ENCODE measurements around the gene MYO19. TPM values are rescaled to one million over a fixed set of nuclear protein-coding genes. Genes with fewer than 3 reads are reported as not detected.
A peak's percentile ranks its signal among the peaks of the same experiment; 100 is the strongest.

MYO19 gene
- total and polyA plus RNA-seq, 9 of the 15 experiments (the other 6 are each of a cell fraction or from before 2014, with no cell fraction given): 21.6 to 176 (median 129) TPM

DNA sequence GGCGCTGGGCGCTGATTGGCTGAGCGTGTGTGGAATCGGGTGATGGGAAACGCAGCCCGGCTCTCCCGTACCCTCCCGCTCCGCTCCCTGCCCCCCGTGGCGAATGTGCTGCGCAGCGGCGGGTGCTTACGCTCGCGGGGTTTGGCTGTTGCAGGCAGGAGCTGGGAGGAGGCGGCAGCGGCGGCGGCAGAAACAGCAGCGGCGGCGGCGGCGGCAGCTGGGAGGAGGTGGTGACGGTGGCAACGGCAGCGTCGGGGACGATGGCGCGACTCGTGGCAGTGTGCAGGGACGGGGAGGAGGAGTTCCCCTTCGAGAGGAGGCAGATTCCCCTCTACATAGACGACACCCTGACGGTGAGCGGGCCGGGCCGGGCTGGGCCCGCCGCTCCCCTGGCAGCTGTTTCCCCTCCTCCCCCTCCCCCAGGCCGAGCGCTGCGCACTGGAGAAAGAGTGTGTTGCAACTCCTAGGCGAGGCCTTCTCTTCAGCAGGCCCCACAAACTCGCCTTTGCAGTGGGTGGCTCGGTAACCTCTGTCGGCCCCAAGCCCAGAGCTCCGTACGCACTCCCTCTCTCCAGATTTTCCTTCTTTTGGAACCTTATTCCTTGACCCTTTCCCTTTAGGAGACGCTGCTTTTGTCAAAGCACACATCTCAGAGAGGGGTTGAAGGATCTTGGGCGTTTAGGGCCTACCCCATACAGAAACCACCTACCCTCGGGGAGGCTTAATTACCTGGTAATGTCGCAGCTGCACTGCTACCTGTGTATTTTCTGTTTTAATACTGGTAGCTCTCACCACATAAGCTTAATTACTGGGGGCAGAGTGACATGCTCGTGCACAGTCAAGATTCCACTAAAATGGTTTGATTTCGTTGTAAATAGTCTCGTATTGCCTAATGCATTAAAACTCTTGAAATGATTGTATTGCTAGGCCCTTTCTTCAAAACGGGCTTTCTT is 11.1 kb upstream of the MYO19 start (continued):
- 0 out of 2 replicates have a peak, but pooled peaks have one; percentile 43 for TF ChIP-seq KAT7 (CRISPR knock-in tag; IDR thresholded peaks at IDR 0.05; ENCODE audit: borderline replicate concordance)
- TF ChIP-seq CCNT2 (IDR thresholded peaks at IDR 0.05; ENCODE audit: borderline replicate concordance, extremely low read depth, insufficient read length, low read depth, low read length): peak; percentile 76
- TF ChIP-seq ILF3 (IDR thresholded peaks at IDR 0.05; ENCODE audit: borderline replicate concordance): no peak
- TF ChIP-seq PHB (CRISPR knock-in tag; IDR thresholded peaks at IDR 0.05): 0 out of 2 replicates have a peak, but pooled peaks have one; percentile 30
- peak; percentile 41; the same call in 1 of the 2 replicates for TF ChIP-seq MTA3 (IDR thresholded peaks at IDR 0.05; ENCODE audit: borderline replicate concordance)
- TF ChIP-seq ZKSCAN1 (IDR thresholded peaks at IDR 0.05; ENCODE audit: low read depth, low read length): 0 out of 2 replicates have a peak, but pooled peaks have one; percentile 33
- TF ChIP-seq PHF21A (IDR thresholded peaks at IDR 0.05; ENCODE audit: borderline replicate concordance, low read depth): peak; percentile 65; the same call in 1 of the 2 replicates
- peak; percentile 87 for TF ChIP-seq HMGN3 (IDR thresholded peaks at IDR 0.05; ENCODE audit: borderline replicate concordance, extremely low read depth, insufficient read length, low read depth, low read length)
- TF ChIP-seq HBP1 (CRISPR knock-in tag; IDR thresholded peaks at IDR 0.05): no peak
- TF ChIP-seq NBN (IDR thresholded peaks at IDR 0.05; ENCODE audit: low read depth): peak; percentile 61; the same call in 1 of the 2 replicates
- TF ChIP-seq CXXC5 (CRISPR knock-in tag; IDR thresholded peaks at IDR 0.05): peak; percentile 94
- peak; percentile 29; the same call in 1 of the 2 replicates for TF ChIP-seq NFE2 (IDR thresholded peaks at IDR 0.05; ENCODE audit: low read depth)
- peak; percentile 73 for TF ChIP-seq VEZF1 (CRISPR knock-in tag; IDR thresholded peaks at IDR 0.05)
- TF ChIP-seq, protein P1, sequence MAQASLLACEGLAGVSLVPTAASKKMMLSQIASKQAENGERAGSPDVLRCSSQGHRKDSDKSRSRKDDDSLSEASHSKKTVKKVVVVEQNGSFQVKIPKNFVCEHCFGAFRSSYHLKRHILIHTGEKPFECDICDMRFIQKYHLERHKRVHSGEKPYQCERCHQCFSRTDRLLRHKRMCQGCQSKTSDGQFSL (CRISPR knock-in tag; IDR thresholded peaks at IDR 0.05): peak; percentile 69
- TF ChIP-seq, protein P1 (tag; IDR thresholded peaks at IDR 0.05): peak in 1 of 2 experiments; percentile 63; a peak in 1 of 4 replicates
- no peak for TF ChIP-seq ZNF311 (CRISPR knock-in tag; IDR thresholded peaks at IDR 0.05)
- 0 out of 4 replicates have a peak, but pooled peaks of 1 of the 2 experiments have one; percentile 47 for TF ChIP-seq NONO (IDR thresholded peaks at IDR 0.05; ENCODE audit: low read depth in 2 of 2, low read length in 1 of 2)
- TF ChIP-seq, protein P2, sequence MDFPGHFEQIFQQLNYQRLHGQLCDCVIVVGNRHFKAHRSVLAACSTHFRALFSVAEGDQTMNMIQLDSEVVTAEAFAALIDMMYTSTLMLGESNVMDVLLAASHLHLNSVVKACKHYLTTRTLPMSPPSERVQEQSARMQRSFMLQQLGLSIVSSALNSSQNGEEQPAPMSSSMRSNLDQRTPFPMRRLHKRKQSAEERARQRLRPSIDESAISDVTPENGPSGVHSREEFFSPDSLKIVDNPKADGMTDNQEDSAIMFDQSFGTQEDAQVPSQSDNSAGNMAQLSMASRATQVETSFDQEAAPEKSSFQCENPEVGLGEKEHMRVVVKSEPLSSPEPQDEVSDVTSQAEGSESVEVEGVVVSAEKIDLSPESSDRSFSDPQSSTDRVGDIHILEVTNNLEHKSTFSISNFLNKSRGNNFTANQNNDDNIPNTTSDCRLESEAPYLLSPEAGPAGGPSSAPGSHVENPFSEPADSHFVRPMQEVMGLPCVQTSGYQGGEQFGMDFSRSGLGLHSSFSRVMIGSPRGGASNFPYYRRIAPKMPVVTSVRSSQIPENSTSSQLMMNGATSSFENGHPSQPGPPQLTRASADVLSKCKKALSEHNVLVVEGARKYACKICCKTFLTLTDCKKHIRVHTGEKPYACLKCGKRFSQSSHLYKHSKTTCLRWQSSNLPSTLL (IDR thresholded peaks at IDR 0.05): peak; percentile 68
- peak in 1 of 2 experiments; percentile 97; a peak in 2 of 4 replicates for TF ChIP-seq KDM1A (IDR thresholded peaks at IDR 0.05)
- peak; percentile 94 for TF ChIP-seq CHD2 (IDR thresholded peaks at IDR 0.05; ENCODE audit: low read depth, low read length)
- no peak for TF ChIP-seq MAFF (IDR thresholded peaks at IDR 0.05; ENCODE audit: low read length)

Measured in K562 (cell line).